ENCODE measurements around the gene TNPO1. TPM values are rescaled to one million over a fixed set of nuclear protein-coding genes. Genes with fewer than 3 reads are reported as not detected.

The TNPO1 gene
- total RNA-seq, 1 experiment from 2014 or later: 185 TPM

GRCh38 chr5:72784129-72784528 lies 32.3 kb upstream of the TNPO1 start:
- no peak for DNase-seq
- Histone ChIP-seq H3F3A (ENCODE audit: insufficient read depth, low read depth) (peaks cover 7% of the 10 kb centered on the region; the same call in 1 of the 2 replicates), H3K4me3 (no peak overlapping the region), H3K4me1 (replicated peaks; ENCODE audit: insufficient read depth) (peaks cover 10% of the 10 kb centered on the region), H3K36me3 (ENCODE audit: low read depth) (no peaks in the 10 kb centered on the region), H3K27ac (no peak overlapping the region), H3K9me3 (ENCODE audit: insufficient read depth, low read depth) (peaks cover 6% of the 10 kb centered on the region), H3K27me3 (ENCODE audit: insufficient read depth, low read depth) (no peaks in the 10 kb centered on the region), H3K9me2 (ENCODE audit: insufficient read depth) (no peaks in the 10 kb centered on the region), H2AFZ (no peak overlapping the region), H4K20me1 (ENCODE audit: insufficient read depth) (no peaks in the 10 kb centered on the region), H3K79me2 (ENCODE audit: low read depth) (no peaks in the 10 kb centered on the region), H3K4me2 (no peak overlapping the region)
- BruUV-seq (replicated peaks): no TSS peak
- POLR2A ChIA-PET (ENCODE audit: unreplicated experiment): no interaction called here
- TF ChIP-seq EZH2 (IDR thresholded peaks at IDR 0.05; ENCODE audit: low read depth) (no peak), CTCF (conservative IDR thresholded peaks at IDR 0.05) (no peak)
- intact Hi-C loops (cut with micrococcal nuclease; ENCODE audit: unreplicated experiment): no loop called here
- CTCF ChIA-PET: no interaction called here

GRCh38 chr5:72785801-72786200 lies 30.7 kb upstream of the TNPO1 start:
- Histone ChIP-seq H3K27me3 (ENCODE audit: insufficient read depth, low read depth) (no peaks in the 10 kb centered on the region), H3K4me1 (replicated peaks; ENCODE audit: insufficient read depth) (peaks cover 10% of the 10 kb centered on the region), H3K4me2 (no peak overlapping the region), H4K20me1 (ENCODE audit: insufficient read depth) (no peaks in the 10 kb centered on the region), H3K9me3 (ENCODE audit: insufficient read depth, low read depth) (no peaks in the 10 kb centered on the region), H2AFZ (no peak overlapping the region), H3K27ac (no peak overlapping the region), H3F3A (ENCODE audit: insufficient read depth, low read depth) (peaks cover 7% of the 10 kb centered on the region; the same call in 1 of the 2 replicates), H3K36me3 (ENCODE audit: low read depth) (no peaks in the 10 kb centered on the region), H3K4me3 (no peak overlapping the region), H3K9me2 (ENCODE audit: insufficient read depth) (no peaks in the 10 kb centered on the region), H3K79me2 (ENCODE audit: low read depth) (no peaks in the 10 kb centered on the region)
- intact Hi-C loops (cut with micrococcal nuclease; ENCODE audit: unreplicated experiment): no loop called here
- DNase-seq: no peak
- ChIA-PET CTCF (no interaction called here), POLR2A (ENCODE audit: unreplicated experiment) (no interaction called here)
- TF ChIP-seq EZH2 (IDR thresholded peaks at IDR 0.05; ENCODE audit: low read depth): no peak
- no peak for TF ChIP-seq CTCF (conservative IDR thresholded peaks at IDR 0.05)
- no TSS peak for BruUV-seq (replicated peaks)

- CTCF ChIA-PET: no interaction called here
- BruUV-seq (replicated peaks): no TSS peak
- intact Hi-C loops (cut with micrococcal nuclease; ENCODE audit: unreplicated experiment): no loop called here
Measured at GRCh38 chr5:72786676-72787075, 29.8 kb upstream of the TNPO1 start.

More at GRCh38 chr5:72786676-72787075, 29.8 kb upstream of the TNPO1 start:
- Histone ChIP-seq H3K79me2 (ENCODE audit: low read depth) (no peaks in the 10 kb centered on the region), H3K27ac (no peak overlapping the region), H3K4me3 (no peak overlapping the region), H3K4me2 (no peak overlapping the region), H3K9me3 (ENCODE audit: insufficient read depth, low read depth) (no peaks in the 10 kb centered on the region), H3F3A (ENCODE audit: insufficient read depth, low read depth) (peaks cover 7% of the 10 kb centered on the region; the same call in 1 of the 2 replicates), H3K9me2 (ENCODE audit: insufficient read depth) (no peaks in the 10 kb centered on the region), H3K4me1 (replicated peaks; ENCODE audit: insufficient read depth) (peaks cover 10% of the 10 kb centered on the region), H3K36me3 (ENCODE audit: low read depth) (no peaks in the 10 kb centered on the region), H3K27me3 (ENCODE audit: insufficient read depth, low read depth) (no peaks in the 10 kb centered on the region), H4K20me1 (ENCODE audit: insufficient read depth) (no peaks in the 10 kb centered on the region), H2AFZ (no peak overlapping the region)
- TF ChIP-seq CTCF (conservative IDR thresholded peaks at IDR 0.05) (no peak), EZH2 (IDR thresholded peaks at IDR 0.05; ENCODE audit: low read depth) (no peak)
- POLR2A ChIA-PET (ENCODE audit: unreplicated experiment): no interaction called here
- DNase-seq: no peak
